ENCODE results near the gene SOX13.

Gene SOX13

GRCh38 chr1:204132718-204133117 is 59.8 kb downstream of the SOX13 start:
- DNase-seq, result no peak

DNA sequence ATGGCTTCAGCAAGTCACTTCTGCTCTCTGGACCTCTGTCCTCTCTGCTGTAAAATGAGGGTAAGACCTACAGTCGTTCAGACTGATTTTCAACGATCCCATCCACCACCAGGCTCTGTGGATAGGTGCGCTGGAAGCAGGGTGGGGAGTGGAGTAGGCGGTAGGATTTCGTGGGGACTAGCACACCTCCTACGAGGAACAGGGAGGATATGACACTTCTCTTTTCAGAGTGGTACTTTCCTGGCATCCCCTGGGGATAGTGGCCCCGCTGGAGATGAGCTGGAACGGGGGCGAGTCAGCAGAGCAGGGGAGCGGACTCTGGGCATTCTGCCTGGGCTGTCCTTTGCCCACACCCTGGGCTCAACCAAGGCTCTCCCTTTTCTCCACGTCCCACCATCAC is 61.2 kb downstream of the SOX13 start:
- no peak for DNase-seq

GRCh38 chr1:204136814-204137213 is 63.9 kb downstream of the SOX13 start:
- DNase-seq, result no peak

DNA sequence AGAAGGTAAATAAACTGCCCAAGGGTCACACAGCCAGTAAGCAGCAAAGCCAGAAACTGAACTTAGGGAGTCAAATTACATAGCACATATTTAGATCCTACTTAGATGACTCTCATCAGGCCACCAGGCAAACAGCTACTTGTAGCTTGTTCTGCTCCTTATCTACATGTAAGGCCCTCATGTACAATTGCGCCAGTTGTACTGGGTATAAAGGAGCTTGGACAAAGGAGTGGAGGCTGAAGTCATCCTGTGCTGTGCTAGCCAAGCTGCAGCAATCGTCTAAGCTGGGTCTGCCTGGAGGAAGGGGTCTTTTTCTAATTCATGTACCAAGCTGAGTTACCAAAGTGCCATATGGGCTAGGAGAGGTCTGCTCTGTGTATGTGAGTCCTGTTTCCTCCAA is 66.2 kb downstream of the SOX13 start:
- no peak for DNase-seq

DNA sequence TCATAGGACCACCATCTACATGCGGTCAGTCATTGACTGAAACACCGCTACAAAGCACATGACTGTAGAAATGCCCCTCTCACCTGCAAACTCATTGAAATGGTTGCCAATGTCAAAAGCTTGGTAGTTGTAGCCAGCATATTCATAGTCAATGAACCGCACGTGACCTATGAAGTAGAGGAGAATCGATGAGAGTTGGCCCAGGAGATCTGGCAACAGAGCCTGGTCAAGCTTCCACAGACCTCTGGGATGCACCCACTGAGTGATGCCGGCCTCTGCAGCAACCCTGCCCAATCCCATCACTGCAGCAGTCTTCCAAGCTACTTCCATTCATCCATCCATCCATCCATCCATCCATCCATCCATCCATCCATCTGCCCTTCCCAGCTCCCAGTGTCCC is 67.0 kb downstream of the SOX13 start:
- DNase-seq, result no peak

GRCh38 chr1:204141131-204141530 is 68.2 kb downstream of the SOX13 start:
- no peak for DNase-seq

DNA sequence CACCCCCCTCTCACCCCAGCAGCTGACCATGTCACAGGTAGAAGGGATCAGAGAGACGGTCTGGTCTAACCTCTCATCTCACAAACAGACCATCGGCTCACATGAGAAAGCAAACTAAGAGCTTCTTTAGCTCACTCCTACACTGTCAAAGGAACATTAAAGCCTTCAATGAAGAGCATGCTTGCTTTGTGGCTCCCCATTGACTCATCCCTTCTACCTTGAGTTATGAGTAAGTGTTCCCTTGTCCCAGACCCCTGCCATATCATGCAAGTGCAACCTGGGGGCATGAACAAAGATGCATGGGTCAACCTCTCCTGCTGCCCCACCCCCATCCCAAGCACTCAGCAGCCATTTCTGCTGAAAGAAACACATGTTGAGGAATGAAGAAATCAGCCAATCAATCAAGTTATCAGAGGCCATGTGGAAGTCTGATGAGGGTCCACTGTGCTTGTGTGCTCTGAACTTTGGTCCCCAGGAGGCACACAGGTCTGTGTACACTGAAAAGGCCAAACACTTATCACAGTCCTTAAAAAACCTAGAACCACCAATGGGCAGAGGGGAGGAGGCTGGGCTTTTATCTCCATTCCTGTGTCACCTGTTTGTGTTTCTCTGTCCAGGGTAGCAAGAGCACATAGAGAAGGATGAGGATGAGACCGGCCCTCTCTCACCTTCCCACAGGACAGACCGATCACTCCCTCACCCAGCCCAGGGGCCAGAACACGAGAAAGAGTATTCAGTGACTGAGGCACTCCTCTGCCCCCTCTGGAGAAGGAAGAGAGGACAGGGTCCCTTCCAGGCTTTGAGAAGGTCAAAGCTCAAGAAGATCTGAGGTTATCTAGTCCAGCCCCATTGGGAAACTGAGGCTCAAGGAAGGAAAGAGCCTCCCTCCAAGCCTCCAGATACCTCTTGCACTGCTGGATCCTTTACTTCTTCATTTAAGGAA is 69.4 kb downstream of the SOX13 start:
- DNase-seq, result no peak

GRCh38 chr1:204143276-204144041 is 70.5 kb downstream of the SOX13 start:
- DNase-seq, result no peak

- no peak for DNase-seq
Measured at GRCh38 chr1:204145033-204145504, 72.2 kb downstream of the SOX13 start.

DNA sequence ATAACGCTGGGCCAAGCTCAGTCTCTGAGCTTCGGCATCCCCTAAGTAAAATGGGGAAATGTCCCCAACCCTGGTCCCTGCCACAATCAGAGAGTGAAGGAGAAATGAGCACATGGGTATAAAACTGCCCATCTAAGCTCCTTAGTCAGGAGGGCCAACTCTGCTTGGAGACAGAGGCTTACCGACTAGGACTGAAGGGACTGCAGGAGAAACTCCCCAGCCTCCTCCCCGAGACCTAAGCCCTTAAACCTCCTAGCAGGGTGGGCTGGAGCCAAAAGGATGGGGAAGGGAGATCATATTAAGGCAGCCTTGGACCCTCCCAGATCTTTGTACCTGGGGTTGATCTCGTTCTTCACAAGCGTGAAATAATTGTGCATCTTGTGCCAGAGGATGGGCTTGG is 73.4 kb downstream of the SOX13 start:
- DNase-seq, result no peak

DNA sequence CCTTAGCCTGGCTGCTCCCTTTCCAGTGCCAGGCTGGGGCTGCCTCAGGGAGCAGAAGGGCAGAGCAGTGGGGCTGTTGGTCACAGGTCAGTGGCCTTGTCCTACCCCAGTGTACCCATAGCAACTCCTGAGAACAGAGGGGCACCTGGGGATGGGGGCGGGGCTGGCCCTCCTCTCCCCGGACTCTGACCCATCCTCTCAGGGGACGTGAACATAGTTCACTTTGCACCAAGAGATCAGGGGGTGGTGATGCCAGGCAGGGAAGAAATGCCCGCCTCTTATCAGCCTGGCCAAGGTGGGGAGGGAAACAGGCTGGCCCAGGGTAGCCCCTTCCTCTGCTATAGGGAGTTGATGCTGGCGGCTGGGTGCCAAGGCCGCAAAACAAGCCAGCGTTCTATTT is 74.0 kb downstream of the SOX13 start:
- no peak for DNase-seq

DNA sequence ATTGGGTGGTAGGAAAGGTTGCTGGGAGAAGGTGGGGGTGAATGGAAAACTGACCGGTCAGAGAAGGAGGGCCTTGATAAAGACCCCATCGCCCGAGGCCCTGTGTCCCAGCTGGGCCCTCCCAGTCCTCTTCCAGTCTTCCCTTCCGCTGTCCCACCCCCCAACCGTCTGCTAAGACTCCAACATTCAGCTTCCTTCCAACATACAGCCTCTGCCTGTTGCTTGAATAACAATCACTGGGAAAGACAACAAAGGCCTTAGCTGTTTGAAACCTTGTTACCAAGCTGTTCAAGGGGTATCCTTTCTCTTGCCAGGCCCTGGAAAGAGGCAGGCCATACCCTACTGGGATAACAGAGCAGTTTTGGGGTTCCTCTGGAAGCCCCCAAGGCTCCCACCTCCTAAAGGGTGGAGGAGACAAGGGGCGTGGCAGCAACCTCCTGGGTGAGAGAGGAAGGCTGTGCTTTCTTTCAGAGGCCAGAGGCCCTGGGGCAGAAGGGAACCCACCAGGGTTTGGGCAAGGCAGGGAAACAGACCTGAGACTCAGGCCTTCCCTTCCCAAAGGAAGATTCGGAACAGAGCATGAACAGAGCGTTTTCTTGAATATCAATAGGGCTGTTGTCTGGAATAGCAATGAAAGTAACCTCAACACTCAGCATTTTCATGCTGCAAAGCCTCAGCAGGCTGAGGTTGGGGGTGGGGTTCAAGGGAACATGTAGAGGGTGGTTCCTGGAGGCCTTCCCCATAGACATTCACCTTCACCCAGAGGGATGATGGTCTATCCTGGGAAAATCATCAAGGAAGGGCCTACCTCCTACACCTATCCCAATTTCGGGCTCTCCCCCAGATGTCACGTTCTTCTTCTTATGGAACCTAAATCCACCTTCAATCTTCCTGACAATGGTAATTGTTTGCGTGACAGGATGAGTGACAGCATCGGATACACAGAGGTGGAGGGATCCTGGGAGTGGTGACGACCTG is 74.8 kb downstream of the SOX13 start:
- DNase-seq, result no peak

DNA sequence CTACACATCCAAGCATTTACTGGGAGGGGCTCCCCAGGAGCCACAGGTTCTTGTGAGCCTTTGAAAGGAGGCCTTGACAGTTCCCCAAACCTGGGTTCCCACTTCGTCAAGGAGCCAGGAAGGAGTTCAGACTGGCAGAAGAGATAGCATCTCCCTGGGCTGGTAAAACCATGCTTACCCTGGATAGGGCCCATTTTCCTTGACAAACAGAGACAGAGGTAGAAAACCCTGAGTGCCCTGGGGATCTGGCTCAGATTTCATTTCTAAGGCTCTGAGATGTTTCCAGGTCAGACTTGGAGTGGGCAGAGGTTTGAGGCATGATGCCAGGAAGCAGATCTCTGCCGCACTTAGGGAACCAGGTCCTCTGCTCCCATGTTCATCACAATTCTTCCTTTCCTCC is 76.2 kb downstream of the SOX13 start:
- no peak for DNase-seq

GRCh38 chr1:204149635-204150565 is 77.0 kb downstream of the SOX13 start:
- no peak for DNase-seq

- peak; percentile 51 for DNase-seq
Measured at GRCh38 chr1:204150702-204151551, 78.0 kb downstream of the SOX13 start.

DNA sequence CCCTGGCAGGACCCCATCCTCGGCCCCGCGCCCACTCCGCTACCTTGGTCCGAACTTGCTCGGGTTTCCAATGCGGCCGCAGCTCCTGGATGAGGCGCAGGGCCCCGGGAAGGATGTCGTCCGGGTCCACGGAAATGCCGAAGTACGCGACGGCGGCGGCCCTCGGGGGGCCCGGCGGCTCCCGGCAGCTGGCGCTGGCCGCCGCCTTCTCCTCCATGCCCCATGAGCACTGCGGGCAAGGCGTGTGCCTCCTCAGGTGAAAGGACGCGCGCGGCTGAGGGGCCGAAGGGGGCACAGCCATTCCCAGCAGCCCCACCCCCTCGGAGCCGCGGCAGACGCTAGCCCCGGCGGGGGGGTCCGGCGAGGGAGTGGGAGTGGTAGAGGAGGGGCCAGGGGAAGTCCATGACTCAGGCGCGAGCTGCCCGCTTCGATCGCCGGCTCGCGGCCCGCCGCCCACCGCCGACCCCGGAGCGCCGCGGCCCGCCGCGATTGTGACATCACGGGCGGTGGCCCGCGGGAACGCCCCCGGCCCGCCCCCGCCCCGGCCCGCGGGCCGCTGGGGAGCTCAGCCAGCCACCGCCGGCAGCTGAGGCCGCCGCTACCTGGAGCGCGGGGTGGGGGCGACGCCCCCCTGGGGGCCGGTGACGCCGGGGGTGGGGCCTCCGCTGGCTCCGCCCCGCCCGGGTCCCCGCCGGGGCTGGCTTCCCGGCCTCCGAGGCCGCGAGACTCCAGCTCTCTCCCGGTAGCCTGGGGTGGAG is 78.8 kb downstream of the SOX13 start, which contains the start of gene ETNK2:
Gene ETNK2 (minus strand): TSS at position 493 of the 758 bp plus-strand sequence. CDS start 192 bp downstream, at position 301.
- peak; percentile 82 for DNase-seq

DNA sequence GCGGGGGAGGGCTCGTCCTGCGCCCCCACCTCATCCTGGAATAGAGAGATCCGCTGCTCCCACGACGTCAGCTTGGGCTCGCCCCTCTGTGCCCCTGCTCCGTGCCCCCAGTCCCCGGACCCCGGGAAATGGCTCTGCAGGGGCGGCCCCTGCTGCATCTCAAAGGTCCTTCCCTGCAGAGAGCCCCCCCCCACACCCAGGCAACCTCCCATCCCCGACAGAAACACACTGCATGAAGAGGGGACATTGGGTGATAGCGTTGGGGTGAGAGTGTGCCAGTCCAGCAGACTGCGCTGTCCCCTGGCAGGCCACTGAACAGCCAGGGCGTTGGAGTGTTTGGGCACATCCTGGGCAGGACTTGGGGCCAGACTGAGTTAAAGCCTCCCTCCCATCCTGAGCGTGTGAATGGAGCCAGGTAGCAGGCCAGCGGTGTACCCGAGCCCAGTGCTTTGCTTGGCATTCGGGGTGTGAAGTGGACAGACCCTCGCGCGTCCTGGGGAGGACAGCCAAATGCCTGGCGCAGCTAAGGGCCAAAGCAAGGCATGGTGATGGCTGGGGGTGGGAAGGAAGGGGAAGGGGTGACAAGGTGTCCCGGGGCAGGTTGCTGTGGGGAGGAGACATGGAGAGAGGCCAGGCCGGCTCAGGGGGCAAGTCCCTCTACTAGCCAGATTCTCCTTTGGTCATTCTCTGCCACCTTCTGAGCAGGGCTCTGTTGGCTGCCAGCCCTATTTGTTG is 79.6 kb downstream of the SOX13 start:
- DNase-seq, result no peak

DNA sequence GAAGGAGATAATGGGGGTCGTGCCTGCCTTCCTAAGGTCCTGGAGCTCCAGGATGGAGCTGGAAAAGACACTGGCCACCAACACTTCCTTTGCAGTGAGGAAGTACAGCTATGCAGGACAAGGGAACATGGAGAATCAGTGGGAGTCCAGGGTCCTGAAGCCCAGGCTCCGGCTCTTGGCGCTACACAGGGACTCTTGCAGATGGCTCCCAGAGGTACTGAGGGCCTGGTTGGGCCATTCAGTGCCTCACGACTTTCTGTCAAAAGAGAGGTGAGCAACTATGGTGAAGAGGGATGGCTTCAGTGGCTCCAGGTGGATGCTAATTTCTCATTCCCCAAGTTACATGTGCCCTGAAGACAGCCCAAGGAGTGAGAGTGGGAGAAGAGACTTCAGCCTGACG is 80.8 kb downstream of the SOX13 start:
- no peak for DNase-seq

All from left hindlimb (tissue), 1 donor.